ENCODE measurements around the gene PNKP.

- TF ChIP-seq EZH2 (IDR thresholded peaks at IDR 0.05; ENCODE audit: borderline replicate concordance, low read depth, low read length, poor library complexity, severe bottlenecking) (no peak), CTCF (conservative IDR thresholded peaks at IDR 0.05; ENCODE audit: low read depth, low read length) (no peak)
Measured at GRCh38 chr19:49863254-49863934, 4.0 kb downstream of the PNKP start.
